CD4-positive, alpha-beta T cell treated with Interleukin-15 for 4 hours (primary cell): ENCODE data around the gene HM13.
"Not testable (repeated sequence)": the region's sequence is repeated elsewhere in the genome, so short reads cannot be mapped to it uniquely, and the experiment has no call there.

Experiments
- DNase-seq: peaks from one replicate; pipeline ENCODE4 v3.0.0-alpha.2; 2020; ENCODE audit warnings: low spot score

Gene HM13

DNA sequence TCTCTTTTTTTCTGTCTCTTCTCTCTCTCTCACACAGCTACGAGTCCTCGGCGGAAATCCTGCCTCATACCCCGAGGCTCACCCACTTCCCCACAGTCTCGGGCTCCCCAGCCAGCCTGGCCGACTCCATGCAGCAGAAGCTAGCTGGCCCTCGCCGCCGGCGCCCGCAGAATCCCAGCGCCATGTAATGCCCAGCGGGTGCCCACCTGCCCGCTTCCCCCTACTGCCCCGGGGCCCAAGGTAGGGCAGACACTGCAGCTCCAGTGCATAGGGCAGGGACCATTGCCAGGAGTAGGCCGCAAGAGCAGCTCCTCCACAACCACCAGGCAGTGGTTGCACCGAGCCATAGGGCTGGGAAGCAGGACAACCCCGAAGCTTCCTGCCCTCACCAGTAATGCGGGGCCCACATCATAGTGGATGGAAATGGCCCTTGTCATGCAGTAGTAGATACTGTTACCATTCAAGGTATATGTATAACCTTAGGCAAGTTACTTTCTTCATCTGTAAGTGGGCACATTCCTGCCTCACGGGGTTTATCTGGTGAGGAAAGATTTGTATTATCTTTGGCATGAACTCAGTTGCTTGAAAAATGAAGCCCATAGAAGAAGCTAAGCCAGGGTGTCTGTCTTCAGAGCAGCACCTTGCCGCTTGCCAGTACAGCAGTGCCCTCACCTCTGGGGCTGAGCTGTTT, 53.9 kb downstream of the HM13 start:
- no peak for DNase-seq

DNA sequence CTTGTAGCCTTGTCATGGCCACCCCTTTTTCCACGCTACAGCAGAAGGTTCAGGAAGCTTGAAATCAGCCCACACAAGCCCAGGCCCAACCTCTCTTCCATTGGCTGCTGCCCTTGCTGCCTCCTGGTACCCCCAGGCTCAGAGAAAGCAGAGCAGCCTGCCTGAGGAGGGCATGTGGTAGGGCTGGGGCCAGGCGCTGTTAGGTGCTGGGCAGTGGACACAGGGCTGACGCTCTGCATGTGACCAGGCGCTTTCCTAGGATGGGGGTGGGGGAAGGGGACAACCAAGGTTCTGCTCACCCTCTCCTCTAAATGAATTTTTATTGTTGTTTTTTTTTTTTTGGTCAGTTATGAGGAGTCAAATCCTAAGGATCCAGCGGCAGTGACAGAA, 54.5 kb downstream of the HM13 start:
- no peak for DNase-seq

DNA sequence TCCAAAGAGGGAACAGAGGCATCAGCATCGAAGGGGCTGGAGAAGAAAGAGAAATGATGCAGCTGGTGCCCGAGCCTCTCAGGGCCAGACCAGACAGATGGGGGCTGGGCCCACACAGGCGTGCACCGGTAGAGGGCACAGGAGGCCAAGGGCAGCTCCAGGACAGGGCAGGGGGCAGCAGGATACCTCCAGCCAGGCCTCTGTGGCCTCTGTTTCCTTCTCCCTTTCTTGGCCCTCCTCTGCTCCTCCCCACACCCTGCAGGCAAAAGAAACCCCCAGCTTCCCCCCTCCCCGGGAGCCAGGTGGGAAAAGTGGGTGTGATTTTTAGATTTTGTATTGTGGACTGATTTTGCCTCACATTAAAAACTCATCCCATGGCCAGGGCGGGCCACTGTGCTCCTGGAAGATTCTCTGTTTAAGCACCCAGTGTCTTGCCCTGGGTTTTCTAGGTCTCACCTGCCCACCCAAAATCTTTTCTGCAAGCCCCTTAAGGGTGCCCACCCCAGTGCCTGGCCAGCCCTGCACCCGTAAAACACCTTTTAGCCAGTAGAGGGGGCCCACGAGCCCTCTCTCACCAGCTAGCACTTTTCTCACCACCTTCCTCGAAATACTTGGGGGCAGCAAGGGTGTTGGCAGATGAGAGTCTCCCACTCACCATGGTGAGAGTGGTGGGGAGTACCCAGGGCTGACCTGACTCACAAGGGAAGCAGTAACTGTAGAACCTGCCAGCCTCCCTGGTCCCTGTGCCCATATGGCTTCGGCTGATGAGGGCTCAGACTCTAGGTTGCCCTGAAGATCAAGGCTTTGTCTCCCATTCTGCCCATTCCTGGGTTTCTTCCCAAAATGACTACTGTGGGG, 55.1 kb downstream of the HM13 start:
- peak; percentile 67 for DNase-seq

DNA sequence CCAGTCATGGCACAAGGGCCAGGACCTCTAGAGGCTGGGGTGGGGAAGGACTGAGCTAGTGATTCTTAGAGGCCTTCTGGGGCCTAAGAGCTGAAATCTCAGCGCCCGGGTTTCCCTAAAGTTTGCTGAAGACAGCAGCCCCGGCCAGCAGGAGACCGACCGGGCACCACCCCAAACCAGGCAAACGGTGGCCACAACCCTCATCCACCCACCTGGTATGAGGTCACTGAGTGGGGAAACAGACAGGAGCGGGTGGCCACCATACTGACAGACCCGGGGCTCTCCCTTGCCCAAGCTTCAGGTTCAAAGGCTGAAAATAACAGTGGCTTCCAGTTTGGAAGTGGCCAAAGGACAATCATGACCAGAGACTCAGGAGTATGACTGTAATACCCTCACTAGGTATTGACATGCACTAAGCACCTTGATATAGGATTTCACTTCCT, 55.8 kb downstream of the HM13 start:
- DNase-seq = no peak

DNA sequence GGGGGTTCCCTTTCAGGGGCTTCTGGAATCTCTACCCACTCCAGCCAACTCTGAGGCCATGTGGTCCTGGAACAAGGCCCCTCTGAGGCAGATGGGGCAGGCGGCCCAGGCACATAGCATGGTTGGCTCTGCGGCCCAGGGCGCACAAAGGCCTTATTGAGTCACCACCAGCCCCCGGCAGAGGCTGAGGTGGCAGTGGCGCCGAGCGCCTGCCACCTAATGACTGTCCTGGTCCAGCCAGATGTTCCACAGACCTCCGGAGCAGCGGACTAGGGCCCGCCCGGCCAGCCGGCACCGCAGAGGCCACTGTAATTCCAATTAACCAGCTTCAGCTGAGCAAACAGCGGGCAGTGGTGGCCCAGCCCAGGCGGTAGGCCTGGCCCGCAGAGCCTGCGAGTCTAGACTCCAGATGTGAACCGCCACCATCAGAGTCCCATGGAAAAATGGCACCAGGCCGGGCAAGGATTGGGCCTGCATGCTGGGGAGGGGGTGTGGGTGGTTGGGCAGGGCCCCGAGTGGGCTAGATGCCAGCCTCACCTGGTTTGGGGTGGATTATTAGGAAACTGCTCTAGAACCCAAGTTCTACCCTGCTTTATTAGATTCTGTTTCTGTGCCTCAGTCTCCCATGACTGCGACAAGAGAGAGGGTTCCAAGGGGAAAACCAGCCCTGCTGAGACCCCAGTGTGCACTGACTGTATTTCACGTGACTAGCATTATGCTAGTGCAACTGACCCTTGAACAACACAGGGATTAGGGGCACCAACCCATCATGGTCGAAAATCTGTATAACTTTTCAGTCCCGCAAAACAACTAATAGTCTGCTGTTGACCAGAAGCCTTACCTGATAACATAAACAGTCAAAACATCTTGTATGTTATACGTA, 56.7 kb downstream of the HM13 start:
- DNase-seq = no peak

DNA sequence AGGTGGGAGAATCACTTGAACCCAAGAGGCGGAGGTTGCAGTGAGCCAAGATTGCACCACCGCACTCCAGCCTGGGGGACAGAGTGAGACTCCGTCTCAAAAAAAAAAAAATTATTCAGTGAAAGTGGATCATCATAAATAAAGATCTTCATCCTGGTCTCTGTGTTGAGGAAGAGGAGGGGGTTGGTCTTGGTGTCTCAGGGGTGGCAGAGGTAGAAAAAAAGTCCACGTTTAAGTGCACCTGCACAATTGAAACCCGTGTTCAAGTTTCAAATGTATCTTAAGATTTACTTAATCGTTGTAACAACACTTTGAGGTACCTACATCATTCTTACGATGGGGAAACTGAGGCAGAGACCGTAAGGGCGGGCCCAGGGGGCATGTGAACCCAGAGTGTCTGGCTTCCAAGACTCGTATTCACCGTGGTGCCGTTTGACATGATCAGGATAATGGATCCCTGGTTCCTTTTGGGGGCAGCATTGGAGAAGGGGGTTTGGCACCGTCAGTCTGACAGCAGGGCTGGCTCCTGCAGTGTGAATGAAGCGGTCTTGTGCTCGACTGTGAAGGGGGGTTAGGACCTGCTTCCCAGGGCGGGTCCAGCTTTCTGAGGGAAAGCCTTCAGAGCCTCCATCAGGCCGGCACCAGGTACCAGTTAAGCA, 57.9 kb downstream of the HM13 start:
- DNase-seq = no peak

DNA sequence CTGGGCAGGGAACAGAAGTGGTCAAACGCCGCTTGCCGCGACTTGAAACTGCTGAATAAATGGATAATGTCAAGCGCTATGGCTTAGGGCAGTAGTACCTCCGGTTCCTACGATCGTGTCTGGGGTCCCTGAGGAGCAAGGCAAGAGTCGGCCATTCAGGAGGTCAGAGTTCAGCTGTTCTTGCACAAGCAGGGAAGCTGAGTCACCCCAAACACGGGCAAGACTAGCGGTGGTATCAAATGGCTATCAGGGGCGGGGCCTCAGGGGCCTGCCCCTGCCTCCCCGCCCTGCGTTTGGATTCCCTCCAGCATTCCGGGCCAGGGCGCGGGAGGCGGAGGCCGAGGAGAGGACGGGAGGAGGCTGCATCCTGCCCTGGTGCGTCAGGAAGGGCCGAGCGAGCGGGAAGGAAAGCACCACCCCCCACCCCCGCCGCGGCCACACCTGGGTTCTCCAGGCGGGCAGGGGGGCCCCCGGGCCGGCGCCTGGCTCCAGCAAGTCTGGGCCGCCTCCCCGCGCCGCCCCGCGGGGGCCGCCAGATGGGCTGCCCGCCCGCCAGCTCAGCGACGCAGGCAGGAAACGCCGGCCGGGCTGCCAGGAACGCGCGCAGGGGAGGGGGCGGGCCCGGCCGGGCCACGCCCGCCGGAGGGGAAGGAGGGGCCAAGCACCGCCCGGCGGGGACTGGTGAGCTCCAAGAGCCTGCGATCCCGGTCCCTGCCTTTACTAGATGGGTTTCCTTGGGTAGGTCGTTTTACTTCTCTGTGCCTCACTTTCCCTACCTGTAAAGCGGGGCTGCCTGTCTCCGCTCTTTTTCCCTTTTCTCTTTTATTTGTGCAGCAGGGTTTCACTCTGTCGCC, 58.7 kb downstream of the HM13 start:
- DNase-seq = peak; percentile 80

DNA sequence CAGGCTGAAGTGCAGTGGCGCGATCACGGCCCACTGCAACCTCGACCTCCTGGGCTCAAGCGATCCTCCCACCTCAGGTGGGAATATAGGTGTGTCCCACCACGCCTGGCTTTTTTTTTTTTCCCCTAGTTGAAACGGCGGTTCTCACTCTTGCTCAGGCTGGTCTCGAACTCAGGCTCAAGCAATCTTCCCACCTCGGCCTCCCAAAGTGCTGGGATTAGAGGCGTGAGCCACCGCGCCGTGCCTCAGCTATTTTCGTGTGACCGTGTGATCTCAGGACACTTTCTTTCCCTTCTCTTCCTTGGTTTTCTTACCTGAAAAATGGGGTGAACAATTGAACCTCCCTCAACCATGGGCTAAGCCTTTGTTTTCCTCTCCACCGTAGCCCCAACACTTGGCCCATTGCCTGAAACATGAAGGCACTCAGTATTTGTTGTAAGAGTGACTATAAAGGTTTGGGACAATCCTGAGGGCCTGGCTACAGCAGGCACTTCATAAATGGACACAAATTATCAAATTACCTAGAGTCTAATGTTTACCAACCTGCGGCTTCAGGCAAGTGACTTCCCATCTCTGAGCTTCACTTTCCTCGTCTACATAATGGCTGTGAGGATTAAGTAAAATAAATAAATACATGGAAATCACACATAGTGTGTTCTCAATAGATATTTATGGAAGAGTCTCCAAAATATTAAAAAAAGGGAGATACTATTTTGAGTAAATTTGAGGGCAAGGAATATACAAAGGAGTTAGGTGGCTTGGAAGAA, 59.5 kb downstream of the HM13 start:
- DNase-seq = no peak

DNA sequence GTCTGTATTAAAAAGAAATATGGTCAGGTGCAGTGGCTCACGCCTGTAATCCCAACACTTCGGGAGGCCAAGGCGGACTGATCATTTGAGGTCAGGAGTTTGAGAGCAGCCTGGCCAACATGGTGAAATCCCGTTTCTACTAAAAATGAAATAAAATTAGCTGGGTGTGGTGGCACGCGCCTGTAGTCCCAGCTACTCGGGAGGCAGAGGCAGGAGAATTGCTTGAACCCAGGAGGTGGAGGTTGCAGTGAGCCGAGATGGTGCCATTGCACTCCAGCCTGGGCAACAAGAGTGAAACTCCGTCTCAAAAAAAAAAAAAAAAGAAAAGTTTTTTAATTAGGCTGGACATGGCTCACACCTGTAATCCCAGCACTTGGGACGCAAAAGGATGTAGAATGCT, 60.7 kb downstream of the HM13 start:
- not testable (repeated sequence) for DNase-seq

DNA sequence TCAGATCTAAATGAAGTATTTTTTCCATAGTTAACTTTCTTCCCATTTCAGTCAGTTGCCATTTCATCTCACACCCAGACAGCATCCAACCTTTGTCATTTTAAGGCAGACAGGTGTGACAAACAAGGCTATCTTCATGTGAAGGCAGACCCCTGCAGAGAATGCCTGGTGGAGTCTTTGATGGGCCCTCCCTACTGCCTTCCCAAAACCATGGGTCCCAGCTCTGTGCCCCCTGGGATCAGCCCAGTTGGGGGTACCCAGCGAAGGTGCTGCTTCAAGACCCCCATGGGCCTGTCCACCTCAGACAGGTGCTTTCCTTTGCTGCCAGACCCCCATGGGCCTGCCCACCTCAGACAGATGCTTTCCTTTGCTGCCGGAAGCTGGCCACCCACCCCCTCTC, 62.5 kb downstream of the HM13 start:
- no peak for DNase-seq

DNA sequence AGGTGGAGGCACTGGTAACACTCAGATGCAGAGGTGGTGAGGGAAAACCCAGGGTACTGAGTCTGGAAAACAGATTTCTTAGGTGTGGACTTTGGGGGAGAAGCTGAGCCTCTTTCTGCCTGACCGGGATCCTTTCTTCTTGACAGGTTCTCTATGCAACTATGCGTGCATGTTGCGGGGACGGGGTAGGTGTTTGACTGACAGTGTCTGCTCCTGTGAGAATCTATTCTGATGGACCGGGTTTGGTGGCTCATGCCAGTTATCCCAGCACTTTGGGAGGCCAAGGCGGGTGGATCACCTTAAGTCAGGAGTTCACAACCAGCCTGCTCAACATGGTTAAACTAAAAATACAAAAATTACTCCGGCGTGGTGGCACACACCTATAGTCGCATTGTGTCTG, 63.0 kb downstream of the HM13 start:
- DNase-seq = no peak

DNA sequence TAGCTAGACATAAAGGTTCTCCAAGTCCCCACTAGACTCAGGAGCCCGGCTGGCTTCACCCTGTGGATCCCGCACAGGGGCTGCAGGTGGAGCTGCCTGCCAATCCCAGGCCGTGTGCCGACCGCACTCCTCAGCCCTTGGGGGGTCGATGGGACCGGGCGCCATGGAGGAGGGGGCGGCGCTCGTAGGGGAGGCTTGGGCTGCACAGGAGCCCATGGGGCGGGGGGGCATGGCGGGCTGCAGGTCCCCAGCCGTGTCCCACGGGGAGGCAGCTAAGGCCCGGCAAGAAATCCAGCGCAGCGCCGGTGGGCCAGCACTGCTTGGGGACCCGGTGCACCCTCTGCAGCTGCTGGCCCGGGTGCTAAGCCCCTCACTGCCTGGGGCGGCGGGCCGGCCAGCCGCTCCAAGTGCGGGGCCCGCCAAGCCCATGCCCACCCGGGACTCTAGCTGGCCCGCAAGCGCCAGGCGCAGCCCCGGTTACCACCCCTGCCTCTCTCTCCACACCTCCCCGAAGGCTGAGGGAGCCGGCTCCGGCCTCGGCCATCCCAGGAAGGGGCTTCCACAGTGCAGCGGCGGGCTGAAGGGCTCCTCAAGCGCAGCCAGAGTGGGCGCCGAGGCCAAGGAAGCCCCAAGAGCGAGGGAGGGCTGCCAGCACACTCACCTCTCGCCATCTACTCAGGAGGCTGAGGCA, 64.4 kb downstream of the HM13 start:
- DNase-seq = no peak

DNA sequence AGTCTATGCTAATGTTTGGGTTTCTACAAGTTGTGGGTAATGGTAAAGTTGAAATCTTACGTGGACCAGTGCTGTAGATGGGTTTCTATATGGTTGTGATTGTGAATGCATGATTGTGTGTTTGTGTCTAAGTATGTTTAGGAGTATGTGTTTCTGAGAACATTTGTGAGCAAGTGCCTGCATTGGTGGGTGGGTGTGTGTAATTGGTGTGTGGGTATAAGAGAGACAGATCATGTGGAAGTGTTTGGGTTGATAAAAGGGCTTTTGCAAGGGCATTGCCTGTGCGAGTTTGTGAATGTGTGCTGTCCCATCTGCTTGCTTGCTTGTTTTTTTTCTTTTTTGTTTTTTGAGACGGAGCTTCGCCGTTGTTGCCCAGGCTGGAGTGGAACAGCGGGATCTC, 65.0 kb downstream of the HM13 start:
- no peak for DNase-seq

DNA sequence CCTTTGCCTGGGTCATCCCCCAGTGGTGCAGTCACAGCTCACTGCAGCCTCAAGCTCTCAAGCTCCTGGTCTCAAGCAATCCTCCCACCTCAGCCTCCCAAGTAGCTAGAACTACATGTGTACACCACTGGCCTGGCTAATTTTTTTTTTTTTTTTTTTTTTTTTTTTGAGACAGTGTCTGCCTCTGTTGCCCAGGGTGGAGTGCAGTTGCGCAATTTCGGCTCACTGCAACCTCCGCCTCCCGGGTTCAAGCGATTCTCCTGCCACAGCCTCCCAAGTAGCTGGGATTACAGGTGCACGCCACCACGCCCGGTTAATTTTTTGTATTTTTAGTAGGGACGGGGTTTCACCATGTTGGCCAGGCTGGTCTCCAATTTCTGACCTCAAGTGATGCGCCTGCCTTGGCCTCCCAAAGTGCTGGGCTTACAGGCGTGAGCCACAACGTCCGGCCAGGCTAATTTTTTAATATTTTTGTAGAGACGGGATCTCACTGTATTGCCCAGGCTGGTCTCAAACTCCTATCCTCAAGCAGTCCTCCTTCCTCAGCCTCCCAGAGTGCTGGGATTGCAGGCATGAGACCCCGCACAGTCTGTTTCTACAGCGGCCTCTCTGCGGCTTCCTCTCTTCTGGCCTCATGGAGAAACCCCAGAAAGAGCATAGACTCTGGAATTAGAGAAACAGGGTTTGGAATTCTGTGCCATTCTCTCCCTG, 65.9 kb downstream of the HM13 start:
- DNase-seq = not testable (repeated sequence)

DNA sequence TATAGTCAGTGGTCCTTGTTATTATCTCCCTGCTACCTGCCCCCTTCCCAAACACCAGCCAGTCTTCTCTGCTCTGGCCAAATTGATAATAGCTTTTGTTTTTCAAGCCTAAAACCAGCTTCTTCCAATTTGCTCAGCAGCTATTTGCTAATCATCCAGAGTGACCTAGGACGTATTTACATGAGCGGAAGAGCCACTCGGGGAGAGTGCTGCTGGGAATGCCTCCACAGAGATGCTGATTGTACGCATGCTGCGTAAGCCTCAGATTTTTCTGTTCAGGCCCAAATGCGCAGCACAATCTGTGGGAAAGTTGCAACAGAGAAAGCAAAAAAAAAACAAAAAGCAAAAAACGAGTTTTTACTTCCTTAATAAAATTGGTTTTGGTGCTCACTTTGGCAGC, 66.5 kb downstream of the HM13 start:
- no peak for DNase-seq

DNA sequence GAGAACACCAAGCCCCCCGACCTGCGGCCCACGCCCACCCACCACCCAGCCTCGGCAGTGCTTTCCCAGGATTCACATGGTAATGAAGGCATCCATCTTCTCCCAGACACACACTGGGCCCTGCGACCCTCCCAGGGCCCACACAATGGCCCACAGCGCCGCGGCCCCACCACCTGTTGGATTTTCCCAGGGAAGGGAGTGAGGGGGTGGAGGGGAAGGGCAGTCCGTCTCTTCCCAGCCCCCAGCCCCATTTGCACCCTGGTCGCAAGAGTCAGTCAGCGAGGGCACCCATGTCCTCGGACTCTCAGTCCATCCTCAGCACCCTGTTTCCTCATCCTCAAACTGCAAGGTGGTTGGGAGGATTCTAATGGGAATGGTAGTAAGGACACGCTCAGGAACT, 67.1 kb downstream of the HM13 start:
- DNase-seq = no peak

DNA sequence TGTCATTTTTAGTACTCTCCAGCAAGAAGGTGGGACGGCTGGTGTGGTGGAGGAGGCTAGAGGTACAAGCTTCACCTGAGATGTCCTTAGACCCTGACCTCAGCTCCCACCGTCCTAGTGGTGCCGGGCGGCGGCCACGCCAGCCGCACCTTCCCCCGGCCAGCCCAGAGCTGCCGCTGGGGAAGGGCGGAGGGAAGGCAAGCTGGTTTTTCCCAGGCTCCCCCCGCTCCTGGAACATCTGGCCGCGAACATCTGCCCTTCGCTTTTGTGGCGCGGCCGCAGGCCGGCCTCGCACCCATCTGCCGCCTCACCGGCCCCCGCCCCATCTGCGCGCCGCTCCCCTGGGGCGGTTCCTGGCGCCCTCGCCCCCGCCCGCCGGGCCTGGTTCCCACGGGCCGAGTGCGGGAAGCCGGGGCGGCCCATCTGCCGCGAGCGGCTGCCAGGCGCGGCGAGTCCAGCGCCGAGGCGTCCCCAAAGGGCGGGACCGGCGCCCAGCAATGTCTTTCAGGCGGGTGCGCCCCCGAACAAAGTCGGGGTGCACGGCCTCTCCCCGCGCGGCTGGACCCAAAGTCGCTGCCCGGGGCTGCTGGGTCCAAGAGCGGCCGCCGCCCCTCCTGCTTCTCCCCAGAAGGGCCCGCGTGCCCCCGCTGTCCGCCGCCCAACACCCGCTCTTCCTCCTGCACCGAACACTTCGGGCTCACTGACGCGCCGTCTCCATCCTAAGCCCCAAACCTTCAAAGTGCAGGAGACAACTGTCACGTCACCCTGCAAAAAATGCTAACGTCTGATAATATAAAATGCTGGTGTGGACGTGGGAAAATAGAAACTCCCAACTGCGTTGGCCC, 73.5 kb downstream of the HM13 start:
- DNase-seq = no peak

DNA sequence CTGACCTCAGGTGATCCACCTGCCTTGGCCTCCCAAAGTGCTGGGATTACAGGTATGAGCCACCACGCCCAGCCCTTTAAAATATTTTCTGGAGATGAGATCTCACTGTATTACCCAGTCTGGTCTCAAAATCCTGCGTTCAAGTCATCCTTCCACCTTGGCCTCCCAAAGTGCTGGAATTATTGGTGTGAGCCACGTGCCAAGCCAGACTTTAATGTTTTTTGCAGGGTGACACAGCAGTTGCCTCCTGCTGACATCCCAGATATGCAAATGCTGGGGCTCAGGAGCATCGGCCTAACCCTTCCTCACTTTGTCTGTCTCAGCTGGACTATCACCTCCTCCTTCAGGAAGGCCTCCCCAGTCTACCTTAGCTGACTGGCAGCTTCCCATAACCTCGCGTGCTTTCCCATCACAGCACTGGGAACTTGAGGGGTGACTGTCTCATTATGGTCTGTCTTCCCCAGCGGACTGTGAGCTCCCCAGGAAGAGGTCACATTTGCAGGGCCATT, 76.5 kb downstream of the HM13 start:
- no peak for DNase-seq
